IMR-90 (cell line): ENCODE results near the gene TMEM38B. TPM values are rescaled to one million over a fixed set of nuclear protein-coding genes. Genes with fewer than 3 reads are reported as not detected.

Source experiments
- ATAC-seq: fragments of 200-7000 bp; cut with Tn5 transposase; 2 replicates; pipeline ENCODE4 v1.9.1; 2020; ENCODE audit warnings: low read depth, mild to moderate bottlenecking, moderate library complexity
- BruUV-seq: library from RNA; stranded (reverse); fragments of 400-500 nt; replicated peaks from 2 replicates; lab custom pipeline; 2021; lab: Mats Ljungman, UMichigan
- CTCF ChIA-PET: fragments of 300-600 bp; formaldehyde crosslinking; extraction: SDS; loops from one replicate; lab custom pipeline; 2021; ENCODE audit warnings: antibody characterized with exemption; lab: Yijun Ruan, JAX
- POLR2A ChIA-PET: fragments of 300-600 bp; sonication (Branson Sonifier 250); formaldehyde crosslinking; loops from one replicate; lab custom pipeline; 2022; ENCODE audit warnings: antibody characterized with exemption; ENCODE audit not compliant: unreplicated experiment; lab: Charles Lee
- DNase-seq: peaks from one replicate; pipeline ENCODE4 v3.0.0; 2013
- H2AFZ ChIP-seq: replicated peaks from 2 replicates; pipeline ENCODE3; 2013; ENCODE audit warnings: low read length, mild to moderate bottlenecking; ENCODE audit not compliant: poor library complexity
- H2AK5ac ChIP-seq: 2 replicates; pipeline ENCODE4 v1.6.1; 2013; ENCODE audit warnings: low read depth, low read length, inconsistent platforms
- H2AK9ac ChIP-seq: replicated peaks from 2 replicates; pipeline ENCODE3; 2013; ENCODE audit warnings: mild to moderate bottlenecking, low read depth, low read length, moderate library complexity; ENCODE audit not compliant: poor library complexity
- H2BK120ac ChIP-seq: 2 replicates; pipeline ENCODE4 v1.6.1; 2013; ENCODE audit warnings: low read depth, low read length, inconsistent platforms
- H2BK15ac ChIP-seq: 3 replicates; pipeline ENCODE4 v1.6.1; 2013; ENCODE audit warnings: low read depth, low read length, inconsistent platforms
- H2BK20ac ChIP-seq: 2 replicates; pipeline ENCODE4 v1.6.1; 2013; ENCODE audit warnings: low read depth, mild to moderate bottlenecking, inconsistent platforms, low read length, moderate library complexity
- H2BK5ac ChIP-seq: 2 replicates; pipeline ENCODE4 v1.6.1; 2013; ENCODE audit warnings: mild to moderate bottlenecking, low read depth, low read length, inconsistent platforms; ENCODE audit not compliant: poor library complexity, severe bottlenecking
- H3K14ac ChIP-seq: replicated peaks from 2 replicates; pipeline ENCODE4 v1.6.1; 2013; ENCODE audit warnings: low read depth, low read length, inconsistent platforms
- H3K18ac ChIP-seq: 2 replicates; pipeline ENCODE4 v1.6.1; 2013; ENCODE audit warnings: low read depth, low read length, control low read depth
- H3K23ac ChIP-seq: 2 replicates; pipeline ENCODE4 v1.6.1; 2013; ENCODE audit warnings: low read depth, low read length, inconsistent platforms
- H3K27ac ChIP-seq: 2 replicates; pipeline ENCODE4 v1.5.1; 2013; ENCODE audit warnings: mild to moderate bottlenecking, control low read depth, low read length; ENCODE audit not compliant: insufficient read depth
- H3K27me3 ChIP-seq: 2 replicates; pipeline ENCODE4 v1.6.1; 2013; ENCODE audit warnings: low read length; ENCODE audit not compliant: control insufficient read depth, insufficient read depth
- H3K36me3 ChIP-seq: 2 replicates; pipeline ENCODE4 v1.6.1; 2013; ENCODE audit warnings: low read length, mixed read lengths; ENCODE audit not compliant: control insufficient read depth, insufficient read depth
- H3K4ac ChIP-seq: 2 replicates; pipeline ENCODE4 v1.6.1; 2013; ENCODE audit warnings: low read depth, low read length, inconsistent platforms
- H3K4me1 ChIP-seq: 2 replicates; pipeline ENCODE4 v1.6.1; 2013; ENCODE audit warnings: low read length, mixed read lengths; ENCODE audit not compliant: control insufficient read depth, insufficient read depth
- H3K4me2 ChIP-seq: 2 replicates; pipeline ENCODE4 v1.6.1; 2013; ENCODE audit warnings: low read depth, mild to moderate bottlenecking, control low read depth, low read length, moderate library complexity
- H3K4me3 ChIP-seq: 2 replicates; pipeline ENCODE4 v1.5.1; 2013; ENCODE audit warnings: low read depth, mild to moderate bottlenecking, control low read depth, low read length, moderate library complexity; ENCODE audit not compliant: insufficient read depth
- H3K56ac ChIP-seq: 2 replicates; pipeline ENCODE4 v1.6.1; 2013; ENCODE audit warnings: low read length, inconsistent platforms; ENCODE audit not compliant: insufficient read depth; ENCODE audit errors: extremely low read depth
- H3K79me1 ChIP-seq, 2 experiments: 2 replicates each; pipeline ENCODE4 v1.6.1; 2013; ENCODE audit warnings: low read length in 2 of 2, inconsistent platforms in 1 of 2, low read depth in 1 of 2
- H3K9ac ChIP-seq: 2 replicates; pipeline ENCODE4 v1.6.1; 2013; ENCODE audit warnings: low read depth, low read length, control low read depth
- H3K9me1 ChIP-seq: 2 replicates; pipeline ENCODE4 v1.6.1; 2013; ENCODE audit warnings: low read length, inconsistent platforms; ENCODE audit not compliant: insufficient read depth
- H3K9me3 ChIP-seq: 2 replicates; pipeline ENCODE4 v1.6.1; 2013; ENCODE audit warnings: low read length; ENCODE audit not compliant: control insufficient read depth, insufficient read depth
- H4K20me1 ChIP-seq: 2 replicates; pipeline ENCODE4 v1.6.1; 2013; ENCODE audit warnings: low read length, inconsistent platforms; ENCODE audit not compliant: insufficient read depth
- H4K5ac ChIP-seq: 2 replicates; pipeline ENCODE4 v1.6.1; 2013; ENCODE audit warnings: mild to moderate bottlenecking, low read depth, low read length, control low read depth
- H4K8ac ChIP-seq, 2 experiments: 2 replicates each; pipeline ENCODE4 v1.6.1; 2013; ENCODE audit warnings: low read depth in 2 of 2, low read length in 2 of 2, control low read depth in 1 of 2, inconsistent platforms in 1 of 2
- H4K91ac ChIP-seq: 2 replicates; pipeline ENCODE4 v1.6.1; 2013; ENCODE audit warnings: low read depth, low read length, inconsistent platforms; ENCODE audit not compliant: insufficient read depth
- BHLHE40 ChIP-seq: fragments of 150-350 bp; IDR thresholded peaks from 2 replicates; pipeline ENCODE4 v1.6.1; 2016; ENCODE audit warnings: mild to moderate bottlenecking, low read depth, low read length
- CHD1 ChIP-seq: IDR thresholded peaks from 2 replicates; pipeline ENCODE4 v1.6.1; 2012; ENCODE audit warnings: low read depth, low read length, improper control_type of control experiment
- CTCF ChIP-seq: conservative IDR thresholded peaks from 2 replicates; pipeline ENCODE4 v1.5.1; 2012; ENCODE audit warnings: mild to moderate bottlenecking, low read depth, low read length, improper control_type of control experiment
- FOS ChIP-seq: fragments of 150-350 bp; IDR thresholded peaks from 2 replicates; pipeline ENCODE4 v1.6.1; 2016; ENCODE audit warnings: low read depth, low read length
- MAFK ChIP-seq: IDR thresholded peaks from 2 replicates; pipeline ENCODE4 v1.6.1; 2012; ENCODE audit warnings: low read depth, low read length, improper control_type of control experiment
- MXI1 ChIP-seq: IDR thresholded peaks from 2 replicates; pipeline ENCODE4 v1.6.1; 2012; ENCODE audit warnings: low read depth, mild to moderate bottlenecking, low read length, moderate library complexity, borderline replicate concordance
- RFX5 ChIP-seq: IDR thresholded peaks from 2 replicates; pipeline ENCODE4 v1.8.0; 2012; ENCODE audit warnings: low read depth, mild to moderate bottlenecking, low read length, moderate library complexity
- WGBS, 2 experiments: methylation state at CpG; one replicate each; pipeline versions ENCODE4 v1.1.5 to v1.1.7; 2013; ENCODE audit warnings: missing lambda C conversion rate in 2 of 2; ENCODE audit not compliant: insufficient read length in 1 of 2; ENCODE audit errors: extremely low coverage in 2 of 2; 5-methylcytosine and 5-hydroxymethylcytosine counted together
- dilution Hi-C: fragments of 300-500 bp; cut with HindIII; formaldehyde crosslinking; loops from one replicate; pipeline ENCODE4 v1.14.3; 2018; ENCODE audit warnings: low sequenced_read_pairs; ENCODE audit not compliant: unreplicated experiment
- in situ Hi-C: fragments of 300-500 bp; cut with MboI; formaldehyde crosslinking; loops from 3 replicates; pipeline ENCODE4 v1.14.3; 2019; ENCODE audit warnings: low sequenced_read_pairs, inconsistent platforms, mixed read lengths
- intact Hi-C: fragments of 100-400 bp; cut with micrococcal nuclease; formaldehyde crosslinking; loops from 2 replicates; pipeline ENCODE4 v1.10.0; 2022
- polyA plus RNA-seq, 3 experiments: library from polyadenylated mRNA; depleted of rRNA; stranded (reverse); fragments of >200 nt; gene quantifications; 2 replicates each; pipeline ENCODE4 v1.2.3, GENCODE V29; 2012; ENCODE audit warnings: low replicate concordance in 1 of 3
- total RNA-seq: library from RNA; depleted of rRNA; stranded (reverse); fragments of >200 nt; gene quantifications from 2 replicates; pipeline ENCODE4 v1.2.3, GENCODE V29; 2012

Gene TMEM38B
- total and polyA plus RNA-seq, 2 of the 4 experiments (the other 2 are of a cell fraction): 3.3 to 11.5 TPM

GRCh38 chr9:105670775-105671174, 23.6 kb upstream of the TMEM38B start:
- H2AK9ac ChIP-seq: no peak overlapping the region
- no peak overlapping the region for H3K56ac ChIP-seq
- no peaks in the 10 kb centered on the region for H3K79me1 ChIP-seq
- H2BK120ac ChIP-seq: no peak overlapping the region
- no peak overlapping the region for H3K4me3 ChIP-seq
- H2BK15ac ChIP-seq: no peak overlapping the region
- H3K9me1 ChIP-seq: no peaks in the 10 kb centered on the region
- no peak overlapping the region for H3K14ac ChIP-seq
- no peak overlapping the region for H3K18ac ChIP-seq
- ChIA-PET CTCF (interaction anchor here (0.5 kb wide), 1 partner anchor 33 kb away, joined by 3 read pairs; no protein-coding TSS in a partner anchor), POLR2A (no interaction called here)
- H3K4me2 ChIP-seq: no peak overlapping the region
- WGBS, 2 experiments: no CpG with 5 or more reads among the region's 3 CpGs
- H3K27ac ChIP-seq: no peak overlapping the region
- no peaks in the 10 kb centered on the region for H3K36me3 ChIP-seq
- no peak for TF ChIP-seq BHLHE40
- TF ChIP-seq RFX5: no peak
- TF ChIP-seq CTCF: no peak
- TF ChIP-seq MAFK: no peak
- no peak for TF ChIP-seq CHD1
- TF ChIP-seq FOS: no peak
- no peak for TF ChIP-seq MXI1
- intact Hi-C loops: no loop called here
- no peak overlapping the region for H2AFZ ChIP-seq
- H4K8ac ChIP-seq: no peak overlapping the region
- no peak overlapping the region for H2AK5ac ChIP-seq
- no peak overlapping the region for H2BK5ac ChIP-seq
- no peak overlapping the region for H4K5ac ChIP-seq
- no peak overlapping the region for H3K9ac ChIP-seq
- DNase-seq: no peak
- peaks cover 5% of the 10 kb centered on the region for H3K27me3 ChIP-seq
- dilution Hi-C loops: no loop called here
- H3K9me3 ChIP-seq: no peaks in the 10 kb centered on the region
- H4K20me1 ChIP-seq: no peaks in the 10 kb centered on the region
- H3K23ac ChIP-seq: no peak overlapping the region
- H4K91ac ChIP-seq: no peak overlapping the region
- no TSS peak for BruUV-seq
- no peak for ATAC-seq
- H2BK20ac ChIP-seq: no peak overlapping the region
- H3K4ac ChIP-seq: no peak overlapping the region
- in situ Hi-C loops: no loop called here
- H3K4me1 ChIP-seq: no peaks in the 10 kb centered on the region
